Nephron progenitor cell (in vitro differentiated cells): ENCODE measurements around the gene P3H1.
A peak's percentile ranks its signal among the peaks of the same experiment; 100 is the strongest.

ENCODE experiments used
- DNase-seq: peaks from one replicate; pipeline ENCODE4 v3.0.0; 2021
- H3K27ac Mint-ChIP-seq: 2 replicates; pipeline ENCODE4 v1.8.0; 2021; ENCODE audit warnings: mild to moderate bottlenecking, moderate library complexity, mixed read lengths
- H3K27me3 Mint-ChIP-seq: 2 replicates; pipeline ENCODE4 v1.8.0; 2021; ENCODE audit warnings: mild to moderate bottlenecking, low read depth, mixed read lengths; ENCODE audit not compliant: poor library complexity
- H3K36me3 Mint-ChIP-seq: 2 replicates; pipeline ENCODE4 v1.8.0; 2021; ENCODE audit warnings: low read depth, mixed read lengths
- H3K4me1 Mint-ChIP-seq: 2 replicates; pipeline ENCODE4 v1.8.0; 2021; ENCODE audit warnings: mixed read lengths
- H3K4me3 Mint-ChIP-seq: 2 replicates; pipeline ENCODE4 v1.8.0; 2021; ENCODE audit warnings: mild to moderate bottlenecking, moderate library complexity, mixed read lengths
- H3K9me3 Mint-ChIP-seq: 2 replicates; pipeline ENCODE4 v1.8.0; 2021; ENCODE audit warnings: mild to moderate bottlenecking, moderate library complexity, mixed read lengths
- TF ChIP-seq, protein P1 (sequence below): fragments of 200-600 bp; sonication (generic); IDR thresholded peaks from 2 replicates; pipeline ENCODE4 v1.5.0; 2021; ENCODE audit warnings: antibody characterized with exemption

P3H1 gene

DNA sequence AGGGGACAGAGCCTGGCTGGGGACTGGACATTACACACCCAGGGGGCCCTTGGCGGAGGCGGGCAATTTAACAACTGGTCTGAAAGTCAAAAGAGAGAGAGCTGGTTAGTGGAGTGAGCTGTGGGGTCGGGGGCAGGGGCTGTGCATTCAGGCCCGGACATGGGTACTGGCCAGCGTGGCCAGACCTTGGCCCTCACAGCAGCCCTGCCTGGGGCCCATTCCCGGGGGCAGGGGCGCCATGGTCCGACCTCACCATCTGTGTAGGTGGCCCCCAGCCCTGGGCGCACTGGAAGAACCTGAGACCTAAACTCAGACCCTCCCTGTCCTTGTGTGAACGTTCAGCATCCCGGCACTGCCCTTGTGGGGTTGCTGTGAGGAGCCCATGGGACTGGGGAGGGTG is 31.8 kb downstream of the P3H1 start:
- no peaks in the 10 kb centered on the region for H3K9me3 Mint-ChIP-seq
- no peak for DNase-seq
- H3K4me3 Mint-ChIP-seq = no peak overlapping the region
- H3K36me3 Mint-ChIP-seq = no peaks in the 10 kb centered on the region
- no peak overlapping the region for H3K27ac Mint-ChIP-seq
- peaks cover 32% of the 10 kb centered on the region for H3K4me1 Mint-ChIP-seq
- TF ChIP-seq, protein P1, sequence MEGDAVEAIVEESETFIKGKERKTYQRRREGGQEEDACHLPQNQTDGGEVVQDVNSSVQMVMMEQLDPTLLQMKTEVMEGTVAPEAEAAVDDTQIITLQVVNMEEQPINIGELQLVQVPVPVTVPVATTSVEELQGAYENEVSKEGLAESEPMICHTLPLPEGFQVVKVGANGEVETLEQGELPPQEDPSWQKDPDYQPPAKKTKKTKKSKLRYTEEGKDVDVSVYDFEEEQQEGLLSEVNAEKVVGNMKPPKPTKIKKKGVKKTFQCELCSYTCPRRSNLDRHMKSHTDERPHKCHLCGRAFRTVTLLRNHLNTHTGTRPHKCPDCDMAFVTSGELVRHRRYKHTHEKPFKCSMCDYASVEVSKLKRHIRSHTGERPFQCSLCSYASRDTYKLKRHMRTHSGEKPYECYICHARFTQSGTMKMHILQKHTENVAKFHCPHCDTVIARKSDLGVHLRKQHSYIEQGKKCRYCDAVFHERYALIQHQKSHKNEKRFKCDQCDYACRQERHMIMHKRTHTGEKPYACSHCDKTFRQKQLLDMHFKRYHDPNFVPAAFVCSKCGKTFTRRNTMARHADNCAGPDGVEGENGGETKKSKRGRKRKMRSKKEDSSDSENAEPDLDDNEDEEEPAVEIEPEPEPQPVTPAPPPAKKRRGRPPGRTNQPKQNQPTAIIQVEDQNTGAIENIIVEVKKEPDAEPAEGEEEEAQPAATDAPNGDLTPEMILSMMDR = no peak
- H3K27me3 Mint-ChIP-seq = peaks cover 2% of the 10 kb centered on the region

DNA sequence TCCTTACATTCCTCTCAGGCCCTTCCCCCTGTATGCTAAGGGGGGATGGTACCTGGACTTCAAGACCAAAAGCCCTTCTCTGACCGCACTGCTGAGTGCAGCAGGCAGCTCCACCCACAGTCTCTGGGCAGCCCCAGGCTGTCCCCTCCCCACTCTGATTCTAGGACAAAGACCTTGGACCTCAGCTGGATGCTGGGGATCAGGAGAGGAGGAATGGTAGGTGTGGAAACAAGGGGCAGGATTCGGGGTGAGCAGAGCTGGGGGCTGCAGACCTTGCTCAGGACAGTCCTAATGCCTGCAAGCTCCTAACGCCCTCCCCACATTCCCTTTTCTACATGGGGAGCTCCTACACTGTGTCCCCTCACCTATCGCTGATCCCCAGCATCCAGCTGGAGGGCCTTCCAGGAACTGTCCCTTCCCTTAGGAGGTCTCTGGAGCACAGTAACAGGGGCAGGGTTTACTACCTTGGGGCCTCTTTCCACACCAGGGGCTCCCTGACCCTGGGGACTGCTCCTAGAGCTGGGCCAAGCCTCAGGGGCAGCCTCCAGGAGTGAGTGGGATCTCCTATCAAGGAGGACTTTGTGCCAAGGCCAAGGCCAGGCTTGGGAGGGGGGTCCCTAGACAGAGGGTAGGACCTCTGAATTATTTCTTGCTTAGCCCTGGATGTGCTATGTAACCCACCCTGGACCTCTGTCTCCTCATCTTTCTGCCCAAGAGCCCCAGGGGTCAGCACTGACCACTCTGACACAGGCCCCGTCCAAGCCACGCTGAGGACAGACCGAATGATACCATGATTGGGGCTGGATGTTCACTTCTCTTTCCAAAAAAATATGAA is 32.4 kb downstream of the P3H1 start:
- Mint-ChIP-seq H3K4me3 (no peak overlapping the region), H3K27me3 (peaks cover 2% of the 10 kb centered on the region), H3K9me3 (no peaks in the 10 kb centered on the region), H3K36me3 (no peaks in the 10 kb centered on the region), H3K27ac (peak overlapping the region; percentile 59), H3K4me1 (peaks cover 26% of the 10 kb centered on the region)
- DNase-seq = no peak
- TF ChIP-seq, protein P1 = no peak

DNA sequence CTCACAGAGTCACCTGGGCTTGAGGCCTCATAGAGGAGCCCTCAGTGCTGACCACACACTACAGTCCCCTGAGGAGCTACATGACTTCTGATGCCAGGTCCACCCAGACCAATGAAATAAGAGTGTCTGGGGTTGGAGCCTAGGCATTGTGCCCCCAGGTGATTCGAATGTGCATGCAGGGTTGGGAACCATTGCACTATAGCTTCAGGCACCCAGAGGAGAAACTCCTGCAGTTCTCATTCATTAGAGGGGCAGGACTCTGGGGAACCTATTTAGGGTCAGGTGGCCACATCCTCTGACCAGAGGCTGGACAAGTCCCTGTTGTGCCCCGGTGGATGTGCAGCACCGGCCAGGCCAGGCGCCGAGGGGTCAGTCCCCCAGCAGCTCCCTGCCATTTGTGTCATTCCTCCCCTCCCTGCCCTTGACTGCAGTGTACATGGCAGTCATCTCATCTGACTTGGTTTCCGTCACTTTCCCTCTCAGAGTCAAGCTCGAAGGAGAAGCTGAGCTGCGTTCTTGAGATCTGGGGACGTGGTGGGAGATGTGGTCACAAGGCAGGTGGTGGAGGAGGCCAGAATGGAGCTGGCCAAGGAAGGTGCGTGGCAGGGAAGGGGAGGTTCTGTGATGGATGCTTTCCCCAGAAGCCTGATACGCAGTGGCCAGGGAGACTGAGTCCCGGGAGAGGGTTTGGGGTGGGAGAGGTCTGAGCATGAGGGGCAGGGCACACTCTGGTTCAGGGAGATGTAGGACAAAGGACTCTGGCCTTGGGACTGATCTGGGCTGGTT is 33.2 kb downstream of the P3H1 start:
- TF ChIP-seq, protein P1 = no peak
- Mint-ChIP-seq H3K36me3 (no peaks in the 10 kb centered on the region), H3K9me3 (no peaks in the 10 kb centered on the region), H3K27me3 (peaks cover 2% of the 10 kb centered on the region), H3K27ac (peak overlapping the region; percentile 41), H3K4me1 (peaks cover 22% of the 10 kb centered on the region), H3K4me3 (no peak overlapping the region)
- DNase-seq = no peak

DNA sequence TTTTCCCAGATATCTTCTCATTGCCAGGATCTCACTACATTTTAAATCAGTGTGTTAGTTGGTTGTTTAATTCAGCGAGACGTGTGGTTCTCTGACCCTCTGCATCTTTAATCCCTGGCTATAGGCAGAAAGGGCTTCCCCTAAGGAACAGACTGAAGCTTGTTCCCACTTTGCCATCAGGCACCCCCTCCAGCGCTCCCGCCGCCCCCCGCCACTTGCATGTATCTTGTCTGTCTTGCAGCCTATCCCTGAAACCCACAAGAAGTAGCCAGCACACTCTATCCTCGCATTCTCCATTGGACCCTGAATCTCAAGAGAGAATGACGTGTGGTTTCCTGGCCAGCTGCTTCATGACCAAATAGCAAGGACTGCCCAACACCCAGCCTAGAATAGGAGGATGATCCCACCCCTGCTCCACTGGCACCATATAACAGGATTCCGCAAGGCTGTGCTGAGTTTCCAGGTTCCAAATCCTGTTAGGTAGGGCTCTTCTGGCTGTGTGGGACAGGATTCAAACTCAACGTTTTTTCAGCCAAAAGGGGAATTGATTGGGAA is 34.6 kb downstream of the P3H1 start:
- Mint-ChIP-seq H3K36me3 (no peaks in the 10 kb centered on the region), H3K4me3 (no peak overlapping the region), H3K27me3 (peaks cover 2% of the 10 kb centered on the region), H3K27ac (peak overlapping the region; percentile 35), H3K4me1 (peaks cover 20% of the 10 kb centered on the region), H3K9me3 (no peaks in the 10 kb centered on the region)
- TF ChIP-seq, protein P1 = no peak
- no peak for DNase-seq

DNA sequence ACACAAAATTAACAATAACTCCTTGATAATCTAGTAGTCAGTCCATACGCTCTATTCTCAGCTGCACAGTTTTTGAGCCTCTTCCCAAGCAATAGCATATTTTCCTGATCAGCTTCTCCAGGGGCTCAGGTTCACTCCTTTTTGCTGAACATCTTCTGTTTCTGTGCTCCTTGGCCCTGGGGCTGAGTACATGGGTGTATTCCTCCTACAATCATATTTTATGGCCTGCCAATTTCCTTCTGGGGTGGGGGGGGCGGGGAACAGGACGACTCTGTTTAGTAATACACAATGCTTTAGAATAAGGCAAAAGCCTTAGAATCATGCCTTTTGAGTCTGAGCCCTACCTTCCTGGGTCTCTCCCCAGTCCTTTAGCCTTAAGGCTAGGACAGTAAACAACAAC is 35.2 kb downstream of the P3H1 start:
- H3K27ac Mint-ChIP-seq = no peak overlapping the region
- no peak overlapping the region for H3K4me3 Mint-ChIP-seq
- H3K4me1 Mint-ChIP-seq = peaks cover 14% of the 10 kb centered on the region
- peaks cover 2% of the 10 kb centered on the region for H3K27me3 Mint-ChIP-seq
- no peak for DNase-seq
- TF ChIP-seq, protein P1 = no peak
- H3K9me3 Mint-ChIP-seq = no peaks in the 10 kb centered on the region
- no peaks in the 10 kb centered on the region for H3K36me3 Mint-ChIP-seq
